A204.1 (cell line): ENCODE measurements around the gene TATDN3.
A peak's percentile ranks its signal among the peaks of the same experiment; 100 is the strongest.
"Not testable (repeated sequence)": the region's sequence is repeated elsewhere in the genome, so short reads cannot be mapped to it uniquely, and the experiment has no call there.

Experiments used
- FAIRE-seq: peaks from 2 replicates; lab custom pipeline; 2012; peaks lifted over from hg19 to GRCh38; lab: Jason Lieb, UNC

The TATDN3 gene

GRCh38 chr1:212791676-212792395, at the start of gene TATDN3, which contains the start of gene NSL1:
Gene TATDN3, plus strand, starts transcription at chr1:212791894. Its CDS starts 28 bp downstream, at chr1:212791922.
Gene NSL1, minus strand, starts transcription at chr1:212791777. Its CDS starts 14 bp downstream, at chr1:212791763.
- FAIRE-seq, result no peak

- FAIRE-seq, result no peak
These were observed 47.7 kb upstream of the TATDN3 start for GRCh38 chr1:212743901-212744475.

- FAIRE-seq, result no peak
These were observed 46.4 kb upstream of the TATDN3 start for GRCh38 chr1:212745303-212745702.

GRCh38 chr1:212746546-212746945, 45.1 kb upstream of the TATDN3 start:
- no peak for FAIRE-seq

- FAIRE-seq, result peak; percentile 77
These were observed 41.7 kb upstream of the TATDN3 start for GRCh38 chr1:212749821-212750535.

- no peak for FAIRE-seq
These were observed 39.3 kb upstream of the TATDN3 start for GRCh38 chr1:212752252-212752933.

GRCh38 chr1:212752934-212753497, 38.7 kb upstream of the TATDN3 start:
- FAIRE-seq, result no peak

- no peak for FAIRE-seq
These were observed 37.9 kb upstream of the TATDN3 start for GRCh38 chr1:212753749-212754148.

- no peak for FAIRE-seq
These were observed 37.5 kb upstream of the TATDN3 start for GRCh38 chr1:212754193-212754592.

- FAIRE-seq, result no peak
These were observed 37.0 kb upstream of the TATDN3 start for GRCh38 chr1:212754680-212755079.

- no peak for FAIRE-seq
These were observed 32.0 kb upstream of the TATDN3 start for GRCh38 chr1:212759683-212760082.

- no peak for FAIRE-seq
These were observed 31.4 kb upstream of the TATDN3 start for GRCh38 chr1:212760126-212760823.

GRCh38 chr1:212762234-212762633, 29.5 kb upstream of the TATDN3 start:
- FAIRE-seq, result no peak

GRCh38 chr1:212762839-212763238, 28.9 kb upstream of the TATDN3 start:
- no peak for FAIRE-seq

GRCh38 chr1:212764718-212765281, 26.9 kb upstream of the TATDN3 start:
- FAIRE-seq, result not testable (repeated sequence)

GRCh38 chr1:212766825-212767224, 24.9 kb upstream of the TATDN3 start:
- FAIRE-seq, result not testable (repeated sequence)

GRCh38 chr1:212769459-212770167, 22.1 kb upstream of the TATDN3 start:
- no peak for FAIRE-seq

GRCh38 chr1:212771341-212771740, 20.4 kb upstream of the TATDN3 start:
- no peak for FAIRE-seq

- FAIRE-seq, result no peak
These were observed 18.7 kb upstream of the TATDN3 start for GRCh38 chr1:212773011-212773410.

GRCh38 chr1:212774584-212774983, 17.1 kb upstream of the TATDN3 start:
- no peak for FAIRE-seq

- no peak for FAIRE-seq
These were observed 16.5 kb upstream of the TATDN3 start for GRCh38 chr1:212775241-212775640.
